Measurements from ENCODE around the gene MTURN.

Gene MTURN

GRCh38 chr7:30104157-30104556, 30.6 kb upstream of the MTURN start:
- H3K36me3 ChIP-seq (ENCODE audit: low read depth), result no peaks in the 10 kb centered on the region
- H3K4me3 ChIP-seq (ENCODE audit: severe bottlenecking), result no peak overlapping the region
- H3K4me1 ChIP-seq (ENCODE audit: insufficient read depth, poor library complexity, severe bottlenecking), result no peaks in the 10 kb centered on the region
- DNase-seq (ENCODE audit: low spot score) (no peak), ATAC-seq (ENCODE audit: low read depth) (no peak)
- no peak overlapping the region for H3K27ac ChIP-seq (ENCODE audit: poor library complexity, severe bottlenecking)
- H3K27me3 ChIP-seq (ENCODE audit: insufficient read depth, poor library complexity, severe bottlenecking), result no peaks in the 10 kb centered on the region
- H3K9me3 ChIP-seq (ENCODE audit: severe bottlenecking), result no peaks in the 10 kb centered on the region
- no peak for TF ChIP-seq CTCF (IDR thresholded peaks at IDR 0.05; ENCODE audit: poor library complexity, severe bottlenecking)

- no peaks in the 10 kb centered on the region for H3K27me3 ChIP-seq (ENCODE audit: insufficient read depth, poor library complexity, severe bottlenecking)
- DNase-seq (ENCODE audit: low spot score) (no peak), ATAC-seq (ENCODE audit: low read depth) (no peak)
- H3K9me3 ChIP-seq (ENCODE audit: severe bottlenecking), result peaks cover 2% of the 10 kb centered on the region
- H3K36me3 ChIP-seq (ENCODE audit: low read depth), result no peaks in the 10 kb centered on the region
- no peak for TF ChIP-seq CTCF (IDR thresholded peaks at IDR 0.05; ENCODE audit: poor library complexity, severe bottlenecking)
- peaks cover 4% of the 10 kb centered on the region for H3K4me1 ChIP-seq (ENCODE audit: insufficient read depth, poor library complexity, severe bottlenecking)
- H3K27ac ChIP-seq (ENCODE audit: poor library complexity, severe bottlenecking), result no peak overlapping the region
- no peak overlapping the region for H3K4me3 ChIP-seq (ENCODE audit: severe bottlenecking)
These were observed 22.6 kb upstream of the MTURN start for GRCh38 chr7:30112103-30112713.

- ATAC-seq (ENCODE audit: low read depth) (no peak), DNase-seq (ENCODE audit: low spot score) (no peak)
- peaks cover 4% of the 10 kb centered on the region for H3K4me1 ChIP-seq (ENCODE audit: insufficient read depth, poor library complexity, severe bottlenecking)
- no peak overlapping the region for H3K4me3 ChIP-seq (ENCODE audit: severe bottlenecking)
- no peak for TF ChIP-seq CTCF (IDR thresholded peaks at IDR 0.05; ENCODE audit: poor library complexity, severe bottlenecking)
- peaks cover 2% of the 10 kb centered on the region for H3K9me3 ChIP-seq (ENCODE audit: severe bottlenecking)
- no peak overlapping the region for H3K27ac ChIP-seq (ENCODE audit: poor library complexity, severe bottlenecking)
- no peaks in the 10 kb centered on the region for H3K27me3 ChIP-seq (ENCODE audit: insufficient read depth, poor library complexity, severe bottlenecking)
- H3K36me3 ChIP-seq (ENCODE audit: low read depth), result no peaks in the 10 kb centered on the region
These were observed 21.6 kb upstream of the MTURN start for GRCh38 chr7:30113144-30113543.

GRCh38 chr7:30114536-30115238, 20.1 kb upstream of the MTURN start:
- no peaks in the 10 kb centered on the region for H3K27me3 ChIP-seq (ENCODE audit: insufficient read depth, poor library complexity, severe bottlenecking)
- no peak overlapping the region for H3K27ac ChIP-seq (ENCODE audit: poor library complexity, severe bottlenecking)
- no peak for TF ChIP-seq CTCF (IDR thresholded peaks at IDR 0.05; ENCODE audit: poor library complexity, severe bottlenecking)
- no peak for ATAC-seq (ENCODE audit: low read depth)
- H3K4me1 ChIP-seq (ENCODE audit: insufficient read depth, poor library complexity, severe bottlenecking), result peaks cover 4% of the 10 kb centered on the region
- no peaks in the 10 kb centered on the region for H3K36me3 ChIP-seq (ENCODE audit: low read depth)
- H3K9me3 ChIP-seq (ENCODE audit: severe bottlenecking), result peaks cover 2% of the 10 kb centered on the region
- H3K4me3 ChIP-seq (ENCODE audit: severe bottlenecking), result no peak overlapping the region
- no peak for DNase-seq (ENCODE audit: low spot score)

GRCh38 chr7:30115709-30116297, 19.0 kb upstream of the MTURN start:
- Histone ChIP-seq H3K9me3 (ENCODE audit: severe bottlenecking) (peaks cover 2% of the 10 kb centered on the region), H3K36me3 (ENCODE audit: low read depth) (no peaks in the 10 kb centered on the region), H3K27ac (ENCODE audit: poor library complexity, severe bottlenecking) (no peak overlapping the region), H3K4me1 (ENCODE audit: insufficient read depth, poor library complexity, severe bottlenecking) (peaks cover 4% of the 10 kb centered on the region), H3K27me3 (ENCODE audit: insufficient read depth, poor library complexity, severe bottlenecking) (no peaks in the 10 kb centered on the region), H3K4me3 (ENCODE audit: severe bottlenecking) (no peak overlapping the region)
- ATAC-seq (ENCODE audit: low read depth), result no peak
- no peak for DNase-seq (ENCODE audit: low spot score)
- TF ChIP-seq CTCF (IDR thresholded peaks at IDR 0.05; ENCODE audit: poor library complexity, severe bottlenecking), result no peak

Measured in RWPE2 (cell line).